MM.1S (cell line): ENCODE measurements around the gene DCDC1.

ENCODE experiments used
- DNase-seq: peaks from one replicate; pipeline ENCODE4 v3.0.0-alpha.2; 2015
- H2AFZ ChIP-seq: fragments of 300-600 bp; sonication (generic); 2 replicates; pipeline ENCODE4 v1.6.0; 2016; ENCODE audit warnings: antibody characterized with exemption, low read length
- H3F3A ChIP-seq: fragments of 300-600 bp; sonication (generic); 2 replicates; pipeline ENCODE4 v1.6.1; 2016; ENCODE audit warnings: mild to moderate bottlenecking, antibody characterized with exemption, low read length, moderate library complexity, mixed read lengths; ENCODE audit not compliant: insufficient read depth
- H3K27ac ChIP-seq: fragments of 300-600 bp; sonication (generic); 2 replicates; pipeline ENCODE4 v1.5.1; 2016; ENCODE audit warnings: mild to moderate bottlenecking, low read length
- H3K27me3 ChIP-seq: fragments of 300-600 bp; sonication (generic); replicated peaks from 2 replicates; pipeline ENCODE4 v1.6.0; 2016; ENCODE audit warnings: low read length; ENCODE audit not compliant: insufficient read depth
- H3K36me3 ChIP-seq: fragments of 300-600 bp; sonication (generic); replicated peaks from 2 replicates; pipeline ENCODE4 v1.6.1; 2016; ENCODE audit warnings: mild to moderate bottlenecking, low read length, mixed read lengths; ENCODE audit not compliant: insufficient read depth
- H3K4me1 ChIP-seq: fragments of 300-600 bp; sonication (generic); 2 replicates; pipeline ENCODE4 v1.6.1; 2016; ENCODE audit warnings: low read length, mixed read lengths
- H3K4me2 ChIP-seq: fragments of 300-600 bp; sonication (generic); 2 replicates; pipeline ENCODE4 v1.6.0; 2016; ENCODE audit warnings: low read depth, low read length
- H3K4me3 ChIP-seq: fragments of 300-600 bp; sonication (generic); 2 replicates; pipeline ENCODE4 v1.5.1; 2016; ENCODE audit warnings: low read length, mixed read lengths
- H3K79me2 ChIP-seq: fragments of 300-600 bp; sonication (generic); 2 replicates; pipeline ENCODE4 v1.6.1; 2016; ENCODE audit warnings: mixed run types, low read length, mixed read lengths
- H3K9ac ChIP-seq: fragments of 300-600 bp; sonication (generic); 2 replicates; pipeline ENCODE4 v1.6.1; 2016; ENCODE audit warnings: low read length, mixed read lengths
- H3K9me2 ChIP-seq: fragments of 300-600 bp; sonication (generic); replicated peaks from 2 replicates; pipeline ENCODE4 v1.6.1; 2016; ENCODE audit warnings: mild to moderate bottlenecking, low read length, mixed read lengths; ENCODE audit not compliant: insufficient read depth
- H3K9me3 ChIP-seq: fragments of 300-600 bp; sonication (generic); replicated peaks from 2 replicates; pipeline ENCODE4 v1.6.1; 2016; ENCODE audit warnings: mild to moderate bottlenecking, low read length, mixed read lengths; ENCODE audit not compliant: insufficient read depth
- H4K20me1 ChIP-seq: fragments of 300-600 bp; sonication (generic); 2 replicates; pipeline ENCODE4 v1.6.1; 2016; ENCODE audit warnings: mild to moderate bottlenecking, low read length, moderate library complexity, mixed read lengths; ENCODE audit not compliant: insufficient read depth
- EZH2 ChIP-seq: fragments of 300-600 bp; sonication (generic); optimal IDR thresholded peaks from 2 replicates; pipeline ENCODE3; 2017; ENCODE audit warnings: low read depth, mild to moderate bottlenecking, antibody characterized with exemption, low read length, mixed read lengths
- EZH2phosphoT487 ChIP-seq: fragments of 300-600 bp; sonication (generic); IDR thresholded peaks from 2 replicates; pipeline ENCODE4 v1.6.1; 2018; ENCODE audit warnings: antibody characterized with exemption, low read length
- TF ChIP-seq, protein P1 (sequence below): fragments of 300-600 bp; sonication (generic); IDR thresholded peaks from 2 replicates; pipeline ENCODE4 v1.5.1; 2016; ENCODE audit warnings: antibody characterized with exemption, low read length, mixed read lengths

The DCDC1 gene

DNA sequence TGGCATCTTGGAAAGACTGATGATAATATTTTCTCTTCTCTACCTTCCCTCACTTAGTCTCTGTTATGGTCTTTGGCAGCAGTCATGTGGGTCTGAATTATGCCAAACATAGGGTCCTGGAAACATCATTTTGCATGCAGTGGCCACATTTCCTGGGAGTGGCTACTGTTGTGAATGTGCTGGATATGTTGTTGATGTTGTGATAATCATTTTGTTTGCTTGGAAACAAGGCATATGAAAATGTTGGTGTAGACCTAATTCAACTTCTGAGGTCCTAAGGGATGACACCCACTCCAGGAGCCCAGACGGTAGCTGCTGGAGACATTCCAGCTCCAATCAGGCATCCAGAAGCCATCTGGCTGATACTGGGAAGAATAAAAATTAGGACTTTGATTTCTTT lies 109.7 kb downstream of the DCDC1 start:
- Histone ChIP-seq H3K36me3 (no peaks in the 10 kb centered on the region), H3F3A (no peaks in the 10 kb centered on the region), H3K4me3 (no peak overlapping the region), H2AFZ (no peak overlapping the region), H3K27ac (no peak overlapping the region), H3K79me2 (no peaks in the 10 kb centered on the region), H3K9me3 (no peaks in the 10 kb centered on the region), H4K20me1 (no peaks in the 10 kb centered on the region), H3K9me2 (no peaks in the 10 kb centered on the region), H3K9ac (no peak overlapping the region), H3K4me2 (no peak overlapping the region), H3K27me3 (no peaks in the 10 kb centered on the region), H3K4me1 (no peaks in the 10 kb centered on the region)
- DNase-seq, result no peak
- TF ChIP-seq, protein P1, sequence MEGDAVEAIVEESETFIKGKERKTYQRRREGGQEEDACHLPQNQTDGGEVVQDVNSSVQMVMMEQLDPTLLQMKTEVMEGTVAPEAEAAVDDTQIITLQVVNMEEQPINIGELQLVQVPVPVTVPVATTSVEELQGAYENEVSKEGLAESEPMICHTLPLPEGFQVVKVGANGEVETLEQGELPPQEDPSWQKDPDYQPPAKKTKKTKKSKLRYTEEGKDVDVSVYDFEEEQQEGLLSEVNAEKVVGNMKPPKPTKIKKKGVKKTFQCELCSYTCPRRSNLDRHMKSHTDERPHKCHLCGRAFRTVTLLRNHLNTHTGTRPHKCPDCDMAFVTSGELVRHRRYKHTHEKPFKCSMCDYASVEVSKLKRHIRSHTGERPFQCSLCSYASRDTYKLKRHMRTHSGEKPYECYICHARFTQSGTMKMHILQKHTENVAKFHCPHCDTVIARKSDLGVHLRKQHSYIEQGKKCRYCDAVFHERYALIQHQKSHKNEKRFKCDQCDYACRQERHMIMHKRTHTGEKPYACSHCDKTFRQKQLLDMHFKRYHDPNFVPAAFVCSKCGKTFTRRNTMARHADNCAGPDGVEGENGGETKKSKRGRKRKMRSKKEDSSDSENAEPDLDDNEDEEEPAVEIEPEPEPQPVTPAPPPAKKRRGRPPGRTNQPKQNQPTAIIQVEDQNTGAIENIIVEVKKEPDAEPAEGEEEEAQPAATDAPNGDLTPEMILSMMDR, result no peak
- TF ChIP-seq EZH2, result no peak
- no peak for TF ChIP-seq EZH2phosphoT487

DNA sequence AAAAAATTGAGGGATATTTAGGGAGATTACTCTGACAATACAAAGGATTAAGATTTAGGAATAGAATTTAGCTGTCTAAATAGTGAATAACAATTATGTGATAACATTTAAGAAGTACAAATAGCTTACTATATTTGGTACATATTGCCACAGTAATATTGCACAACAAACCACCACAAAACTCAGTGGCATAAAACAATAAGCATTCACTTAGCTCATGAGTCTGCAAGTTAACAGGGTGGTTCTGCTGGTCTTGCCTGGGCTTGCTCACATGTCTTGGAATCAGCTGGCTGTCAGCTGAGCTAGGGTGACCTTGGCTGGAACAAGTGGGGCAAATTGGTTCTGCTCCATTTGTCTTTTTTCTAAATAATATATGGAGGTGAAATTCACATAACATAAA lies 115.1 kb downstream of the DCDC1 start:
- TF ChIP-seq, protein P1, result no peak
- no peak for TF ChIP-seq EZH2phosphoT487
- TF ChIP-seq EZH2, result no peak

DNA sequence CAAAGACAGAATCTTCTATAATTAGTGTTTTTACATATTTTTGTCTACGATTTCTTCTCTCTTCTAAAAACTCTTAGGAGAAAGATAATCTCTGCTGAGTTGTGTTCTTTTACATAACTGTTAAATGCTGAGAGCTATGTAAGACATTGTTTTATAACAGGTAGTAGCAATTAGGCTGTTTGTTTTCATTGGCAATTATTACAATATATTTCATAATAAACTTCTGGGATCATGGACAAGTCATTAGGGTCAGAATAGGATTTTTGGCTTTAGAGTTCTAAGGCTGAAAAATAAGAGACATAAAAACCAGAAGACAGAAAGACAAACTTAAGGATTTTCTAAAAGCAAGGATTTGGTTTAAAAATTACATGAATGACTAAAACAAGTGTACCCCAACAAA lies 120.8 kb downstream of the DCDC1 start:
- Histone ChIP-seq H3K27ac (no peak overlapping the region), H3K4me3 (no peak overlapping the region), H3K36me3 (no peaks in the 10 kb centered on the region), H3K9ac (no peak overlapping the region), H3K79me2 (no peaks in the 10 kb centered on the region), H4K20me1 (no peaks in the 10 kb centered on the region), H3K4me1 (no peaks in the 10 kb centered on the region), H3K4me2 (no peak overlapping the region), H2AFZ (no peak overlapping the region), H3K9me2 (no peaks in the 10 kb centered on the region), H3F3A (no peaks in the 10 kb centered on the region), H3K27me3 (no peaks in the 10 kb centered on the region), H3K9me3 (no peaks in the 10 kb centered on the region)
- no peak for DNase-seq
- TF ChIP-seq EZH2 (no peak), EZH2phosphoT487 (no peak)
- TF ChIP-seq, protein P1, result no peak

More for the DNA sequence above, 115.1 kb downstream of the DCDC1 start:
- Histone ChIP-seq H3K9me2 (no peaks in the 10 kb centered on the region), H4K20me1 (no peaks in the 10 kb centered on the region), H3K9ac (no peak overlapping the region), H3K4me3 (no peak overlapping the region), H3K27ac (no peak overlapping the region), H3K27me3 (no peaks in the 10 kb centered on the region), H3K4me2 (no peak overlapping the region), H2AFZ (no peak overlapping the region), H3F3A (no peaks in the 10 kb centered on the region), H3K36me3 (no peaks in the 10 kb centered on the region), H3K9me3 (no peaks in the 10 kb centered on the region), H3K4me1 (no peaks in the 10 kb centered on the region), H3K79me2 (no peaks in the 10 kb centered on the region)
- DNase-seq, result no peak
